CD4-positive, alpha-beta T cell treated with Interleukin-4 for 4 hours (primary cell): ENCODE measurements around the gene CSN2.
"Not testable (repeated sequence)": the region's sequence is repeated elsewhere in the genome, so short reads cannot be mapped to it uniquely, and the experiment has no call there.

Source experiments
- DNase-seq: peaks from one replicate; pipeline ENCODE4 v3.0.0-alpha.2; 2020

The CSN2 gene

GRCh38 chr4:69965628-69966027 lies at the start of gene CSN2:
Gene CSN2, minus strand, starts transcription at chr4:69965728. Its CDS starts 4,733 bp downstream, at chr4:69960995.
- DNase-seq: no peak

GRCh38 chr4:70008771-70009170 lies 43.2 kb upstream of the CSN2 start:
- DNase-seq: no peak

GRCh38 chr4:70002507-70002906 lies 37.0 kb upstream of the CSN2 start:
- no peak for DNase-seq

- no peak for DNase-seq
Measured at GRCh38 chr4:70000711-70001110, 35.2 kb upstream of the CSN2 start.

GRCh38 chr4:69999420-69999819 lies 33.9 kb upstream of the CSN2 start:
- no peak for DNase-seq

GRCh38 chr4:69995526-69996016 lies 30.0 kb upstream of the CSN2 start, which contains the start of gene STATH:
Gene STATH, plus strand, starts transcription at chr4:69995966. Its CDS starts 2,472 bp downstream, at chr4:69998438.
- DNase-seq: no peak

GRCh38 chr4:69994782-69995181 lies 29.3 kb upstream of the CSN2 start:
- DNase-seq: no peak

- no peak for DNase-seq
Measured at GRCh38 chr4:69991016-69991415, 25.5 kb upstream of the CSN2 start.

- no peak for DNase-seq
Measured at GRCh38 chr4:69986663-69987062, 21.1 kb upstream of the CSN2 start.

- no peak for DNase-seq
Measured at GRCh38 chr4:69984030-69984443, 18.5 kb upstream of the CSN2 start.

GRCh38 chr4:69977582-69977981 lies 12.1 kb upstream of the CSN2 start:
- no peak for DNase-seq

- no peak for DNase-seq
Measured at GRCh38 chr4:69974631-69975030, 9.1 kb upstream of the CSN2 start.

- DNase-seq: no peak
Measured at GRCh38 chr4:69970071-69970470, 4.5 kb upstream of the CSN2 start.

- no peak for DNase-seq
Measured at GRCh38 chr4:69957209-69957608, 8.3 kb downstream of the CSN2 start.

- DNase-seq: no peak
Measured at GRCh38 chr4:69951602-69952001, 13.9 kb downstream of the CSN2 start.

GRCh38 chr4:69936566-69936965 lies 29.0 kb downstream of the CSN2 start:
- no peak for DNase-seq

GRCh38 chr4:69934150-69934549 lies 31.4 kb downstream of the CSN2 start:
- no peak for DNase-seq

- DNase-seq: no peak
Measured at GRCh38 chr4:69930768-69931167, 34.8 kb downstream of the CSN2 start, which contains the start of gene CSN1S1. Gene CSN1S1, plus strand, starts transcription at chr4:69931068. Its CDS starts 1,488 bp downstream, at chr4:69932556.

GRCh38 chr4:69923782-69924410 lies 41.6 kb downstream of the CSN2 start:
- DNase-seq: not testable (repeated sequence)

- no peak for DNase-seq
Measured at GRCh38 chr4:69920874-69921273, 44.7 kb downstream of the CSN2 start.

GRCh38 chr4:69910016-69910782 lies 55.3 kb downstream of the CSN2 start:
- no peak for DNase-seq

GRCh38 chr4:69909195-69909594 lies 56.3 kb downstream of the CSN2 start:
- DNase-seq: no peak

GRCh38 chr4:69907151-69907550 lies 58.4 kb downstream of the CSN2 start:
- DNase-seq: no peak
